WERI-Rb-1 (cell line): ENCODE data around the gene CYP8B1.

Experiments used
- DNase-seq: peaks from one replicate; pipeline ENCODE4 v3.0.0-alpha.2; 2020
- H3K27ac ChIP-seq: fragments of 250-450 bp; sonication (Bioruptor Pico); 2 replicates; pipeline ENCODE4 v1.5.1; 2020; ENCODE audit warnings: mild to moderate bottlenecking, moderate library complexity
- H3K27me3 ChIP-seq: fragments of 250-450 bp; sonication (Bioruptor Pico); 2 replicates; pipeline ENCODE4 v1.5.1; 2021; ENCODE audit warnings: mild to moderate bottlenecking, low read depth, moderate library complexity; ENCODE audit not compliant: insufficient read depth, severe bottlenecking
- H3K36me3 ChIP-seq: fragments of 250-450 bp; sonication (Bioruptor Pico); 2 replicates; pipeline ENCODE4 v1.5.1; 2020; ENCODE audit warnings: mild to moderate bottlenecking, moderate library complexity
- H3K4me3 ChIP-seq: 2 replicates; pipeline ENCODE4 v1.5.1; 2011; ENCODE audit warnings: low read depth, mild to moderate bottlenecking, control low read depth, low read length
- H3K9me3 ChIP-seq: fragments of 250-450 bp; sonication (Bioruptor Pico); 2 replicates; pipeline ENCODE4 v1.5.1; 2021; ENCODE audit warnings: mild to moderate bottlenecking, moderate library complexity; ENCODE audit not compliant: severe bottlenecking
- TF ChIP-seq, protein P1 (sequence below): IDR thresholded peaks from 2 replicates; pipeline ENCODE4 v1.5.1; 2011; ENCODE audit warnings: low read depth, mild to moderate bottlenecking, control low read depth, inconsistent platforms, low read length

The CYP8B1 gene

DNA sequence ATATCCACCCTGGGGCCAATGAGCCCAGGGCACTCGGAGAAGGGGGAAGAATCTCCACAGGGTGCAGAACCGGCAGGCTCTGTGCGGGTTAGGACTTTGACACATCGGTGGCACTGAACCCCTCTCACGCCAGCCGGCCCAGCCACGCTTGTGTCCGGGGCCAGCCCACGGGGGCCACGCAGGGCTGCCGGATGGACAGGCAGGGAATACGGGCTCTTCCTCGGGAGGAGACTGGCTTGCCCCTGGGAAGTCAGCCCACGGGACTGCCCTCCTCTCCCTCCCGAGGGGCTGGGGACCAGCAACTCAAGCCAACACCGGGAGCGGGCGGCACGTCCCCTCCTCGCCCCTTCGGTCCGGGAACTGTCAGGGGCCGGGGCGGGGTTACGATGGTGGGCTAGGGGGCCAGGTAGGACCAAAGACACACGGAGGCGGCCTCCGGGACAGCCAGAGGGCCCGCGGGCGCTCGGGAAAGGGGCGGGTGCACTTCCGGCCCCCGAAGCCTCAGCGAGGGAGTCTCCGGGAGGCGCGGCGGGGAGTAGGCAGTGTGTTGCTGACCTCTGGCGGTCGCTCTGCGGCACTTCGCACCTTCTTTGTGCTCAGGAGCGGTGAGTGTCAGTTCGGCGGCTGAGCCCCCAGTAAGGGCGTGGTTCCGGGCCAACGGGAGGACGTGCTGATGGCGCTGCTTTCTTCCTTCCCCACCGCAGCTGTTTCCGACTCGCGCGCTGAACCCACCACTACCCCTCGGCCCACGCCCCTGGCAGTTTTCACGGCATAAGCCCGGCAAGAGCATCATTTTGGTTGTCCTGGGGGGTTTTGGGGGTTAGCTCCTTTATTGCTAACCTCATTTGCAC, 5.1 kb upstream of the CYP8B1 start:
- peak; percentile 91 for DNase-seq
- no peaks in the 10 kb centered on the region for H3K27me3 ChIP-seq
- no peaks in the 10 kb centered on the region for H3K9me3 ChIP-seq
- H3K36me3 ChIP-seq: no peaks in the 10 kb centered on the region
- TF ChIP-seq, protein P1, sequence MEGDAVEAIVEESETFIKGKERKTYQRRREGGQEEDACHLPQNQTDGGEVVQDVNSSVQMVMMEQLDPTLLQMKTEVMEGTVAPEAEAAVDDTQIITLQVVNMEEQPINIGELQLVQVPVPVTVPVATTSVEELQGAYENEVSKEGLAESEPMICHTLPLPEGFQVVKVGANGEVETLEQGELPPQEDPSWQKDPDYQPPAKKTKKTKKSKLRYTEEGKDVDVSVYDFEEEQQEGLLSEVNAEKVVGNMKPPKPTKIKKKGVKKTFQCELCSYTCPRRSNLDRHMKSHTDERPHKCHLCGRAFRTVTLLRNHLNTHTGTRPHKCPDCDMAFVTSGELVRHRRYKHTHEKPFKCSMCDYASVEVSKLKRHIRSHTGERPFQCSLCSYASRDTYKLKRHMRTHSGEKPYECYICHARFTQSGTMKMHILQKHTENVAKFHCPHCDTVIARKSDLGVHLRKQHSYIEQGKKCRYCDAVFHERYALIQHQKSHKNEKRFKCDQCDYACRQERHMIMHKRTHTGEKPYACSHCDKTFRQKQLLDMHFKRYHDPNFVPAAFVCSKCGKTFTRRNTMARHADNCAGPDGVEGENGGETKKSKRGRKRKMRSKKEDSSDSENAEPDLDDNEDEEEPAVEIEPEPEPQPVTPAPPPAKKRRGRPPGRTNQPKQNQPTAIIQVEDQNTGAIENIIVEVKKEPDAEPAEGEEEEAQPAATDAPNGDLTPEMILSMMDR: peak; percentile 96
- peak overlapping the region; percentile 10; the same call in 1 of the 2 replicates for H3K27ac ChIP-seq
- peak overlapping the region; percentile 68 for H3K4me3 ChIP-seq

DNA sequence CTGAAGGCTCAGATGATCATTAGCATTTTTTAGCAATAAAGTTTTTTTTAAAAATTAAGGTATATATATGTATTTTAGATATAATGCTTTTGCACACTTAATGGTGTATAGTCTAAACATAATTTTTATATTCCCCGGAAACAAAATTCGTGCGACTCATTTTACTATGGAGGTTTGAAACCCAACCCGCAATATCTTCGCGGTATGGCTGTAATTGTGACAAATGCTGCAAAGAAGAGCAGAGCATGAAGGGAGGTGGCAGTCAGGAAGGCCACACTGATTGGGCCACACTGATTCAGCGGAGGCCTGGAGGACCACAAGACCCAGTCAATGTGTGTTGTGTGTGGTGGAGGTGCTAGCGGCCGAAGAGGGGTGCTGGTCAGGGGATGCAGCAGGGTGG, 4.5 kb upstream of the CYP8B1 start:
- no peak overlapping the region for H3K27ac ChIP-seq
- peak overlapping the region; percentile 68 for H3K4me3 ChIP-seq
- H3K36me3 ChIP-seq: no peaks in the 10 kb centered on the region
- TF ChIP-seq, protein P1: no peak
- H3K9me3 ChIP-seq: no peaks in the 10 kb centered on the region
- DNase-seq: no peak
- no peaks in the 10 kb centered on the region for H3K27me3 ChIP-seq

DNA sequence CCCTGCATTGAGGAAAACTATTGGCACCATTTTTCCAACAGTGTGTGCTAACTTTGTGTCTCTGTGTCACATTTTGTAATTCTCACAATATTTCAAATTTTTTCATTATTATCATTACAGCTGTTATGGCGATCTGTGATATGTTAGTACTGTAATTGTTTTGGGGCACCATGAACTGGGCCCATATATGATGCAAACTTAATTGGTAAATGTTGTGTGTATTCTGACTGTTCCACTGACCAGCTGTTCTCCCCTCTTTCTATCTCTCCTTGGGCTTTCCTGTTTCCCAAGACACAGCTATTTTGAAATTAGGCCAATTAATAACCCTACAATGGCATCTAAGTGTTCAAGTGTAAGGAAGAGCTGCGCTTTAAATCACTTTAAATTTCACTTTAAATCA, 2.2 kb upstream of the CYP8B1 start:
- no peak for DNase-seq
- H3K27ac ChIP-seq: no peak overlapping the region
- H3K4me3 ChIP-seq: no peak overlapping the region
- no peaks in the 10 kb centered on the region for H3K36me3 ChIP-seq
- no peaks in the 10 kb centered on the region for H3K9me3 ChIP-seq
- TF ChIP-seq, protein P1: no peak
- no peaks in the 10 kb centered on the region for H3K27me3 ChIP-seq

DNA sequence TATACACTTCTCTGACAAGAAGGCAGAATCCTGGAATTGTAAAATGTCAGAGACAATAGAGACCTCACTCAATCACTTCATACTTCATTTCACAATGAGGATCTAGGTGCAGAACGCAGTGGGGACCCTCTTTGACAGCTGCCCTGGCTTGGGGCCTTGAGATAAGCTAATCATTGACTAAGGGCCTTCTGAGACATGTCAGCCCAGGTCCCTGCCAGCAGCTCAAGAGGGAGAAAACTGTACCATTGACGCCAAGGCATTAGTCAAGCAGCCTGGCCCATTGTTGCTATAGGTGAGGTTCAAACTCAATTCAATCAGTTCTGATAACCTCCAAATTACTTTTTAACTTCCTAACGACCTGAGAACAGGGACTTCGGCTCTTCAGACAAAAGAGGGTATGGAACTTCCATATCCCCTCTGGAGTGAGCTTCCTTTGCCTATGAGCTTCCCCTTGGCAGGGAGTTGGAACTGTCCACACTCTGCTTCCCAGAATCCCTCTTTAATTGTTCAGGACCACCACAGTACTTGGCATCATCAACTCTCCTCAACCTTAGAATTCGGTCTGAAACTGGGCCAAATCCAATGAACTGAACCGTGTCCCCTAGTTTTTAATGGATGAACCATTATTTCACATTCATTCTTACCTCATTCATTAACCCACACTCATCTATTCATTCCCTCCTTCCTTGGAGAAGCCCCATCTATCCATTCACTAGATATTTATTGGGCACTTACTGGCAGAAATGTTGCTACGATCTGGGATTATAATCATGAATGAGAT, 1.5 kb upstream of the CYP8B1 start:
- no peak for DNase-seq
- Histone ChIP-seq H3K36me3 (no peaks in the 10 kb centered on the region), H3K27me3 (no peaks in the 10 kb centered on the region), H3K9me3 (no peaks in the 10 kb centered on the region), H3K4me3 (no peak overlapping the region), H3K27ac (no peak overlapping the region)
- TF ChIP-seq, protein P1: no peak

DNA sequence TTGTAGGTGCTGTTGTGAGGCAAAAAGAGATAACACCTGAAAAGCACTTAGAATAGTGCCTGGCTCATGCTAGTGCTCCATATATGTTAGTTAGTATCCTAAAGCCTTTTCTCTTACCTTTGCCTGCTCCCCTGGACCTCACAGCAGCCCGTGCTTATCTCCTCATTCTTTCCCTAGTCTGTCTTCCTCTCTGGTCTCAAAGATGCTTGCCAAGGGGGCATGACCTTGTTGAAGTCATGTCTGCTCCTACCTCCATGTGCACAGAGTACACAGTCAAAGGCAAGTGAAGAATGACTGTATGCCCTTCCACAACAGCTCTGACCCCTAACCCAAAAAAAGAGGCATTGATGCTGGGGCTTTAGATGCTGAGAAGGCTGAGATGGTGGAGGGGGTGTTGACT, 722 bp upstream of the CYP8B1 start:
- TF ChIP-seq, protein P1: no peak
- Histone ChIP-seq H3K27me3 (no peaks in the 10 kb centered on the region), H3K9me3 (no peaks in the 10 kb centered on the region), H3K27ac (no peak overlapping the region), H3K4me3 (no peak overlapping the region), H3K36me3 (no peaks in the 10 kb centered on the region)
- no peak for DNase-seq
